ENCODE data around the gene SPATA4.
A peak's percentile ranks its signal among the peaks of the same experiment; 100 is the strongest.

DNA sequence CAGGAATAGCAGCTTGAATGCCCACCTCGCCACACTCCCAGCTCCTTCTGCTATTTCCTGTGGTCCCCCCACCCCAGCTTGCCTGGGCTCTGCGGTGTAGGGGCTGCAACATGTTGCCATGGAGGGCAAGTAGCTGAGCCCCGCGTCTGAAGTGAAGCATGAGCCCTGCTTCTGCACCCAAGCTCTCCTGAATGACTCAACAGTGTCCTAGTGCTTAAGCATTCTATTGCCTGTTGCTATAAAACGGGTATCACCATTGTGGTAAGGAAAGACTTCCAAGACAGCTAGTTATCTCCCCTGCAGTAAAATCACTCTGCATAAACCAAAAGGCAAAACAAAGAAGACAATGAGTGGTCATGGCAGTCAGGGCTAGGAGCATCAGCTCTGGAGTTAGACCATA, 31.4 kb upstream of the SPATA4 start:
- TF ChIP-seq POLR2A (IDR thresholded peaks at IDR 0.05; ENCODE audit: low read depth, low read length), result no peak
- TF ChIP-seq, protein P1, sequence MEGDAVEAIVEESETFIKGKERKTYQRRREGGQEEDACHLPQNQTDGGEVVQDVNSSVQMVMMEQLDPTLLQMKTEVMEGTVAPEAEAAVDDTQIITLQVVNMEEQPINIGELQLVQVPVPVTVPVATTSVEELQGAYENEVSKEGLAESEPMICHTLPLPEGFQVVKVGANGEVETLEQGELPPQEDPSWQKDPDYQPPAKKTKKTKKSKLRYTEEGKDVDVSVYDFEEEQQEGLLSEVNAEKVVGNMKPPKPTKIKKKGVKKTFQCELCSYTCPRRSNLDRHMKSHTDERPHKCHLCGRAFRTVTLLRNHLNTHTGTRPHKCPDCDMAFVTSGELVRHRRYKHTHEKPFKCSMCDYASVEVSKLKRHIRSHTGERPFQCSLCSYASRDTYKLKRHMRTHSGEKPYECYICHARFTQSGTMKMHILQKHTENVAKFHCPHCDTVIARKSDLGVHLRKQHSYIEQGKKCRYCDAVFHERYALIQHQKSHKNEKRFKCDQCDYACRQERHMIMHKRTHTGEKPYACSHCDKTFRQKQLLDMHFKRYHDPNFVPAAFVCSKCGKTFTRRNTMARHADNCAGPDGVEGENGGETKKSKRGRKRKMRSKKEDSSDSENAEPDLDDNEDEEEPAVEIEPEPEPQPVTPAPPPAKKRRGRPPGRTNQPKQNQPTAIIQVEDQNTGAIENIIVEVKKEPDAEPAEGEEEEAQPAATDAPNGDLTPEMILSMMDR (conservative IDR thresholded peaks at IDR 0.05; ENCODE audit: low read depth, low read length), result no peak
- TF ChIP-seq, protein P2, sequence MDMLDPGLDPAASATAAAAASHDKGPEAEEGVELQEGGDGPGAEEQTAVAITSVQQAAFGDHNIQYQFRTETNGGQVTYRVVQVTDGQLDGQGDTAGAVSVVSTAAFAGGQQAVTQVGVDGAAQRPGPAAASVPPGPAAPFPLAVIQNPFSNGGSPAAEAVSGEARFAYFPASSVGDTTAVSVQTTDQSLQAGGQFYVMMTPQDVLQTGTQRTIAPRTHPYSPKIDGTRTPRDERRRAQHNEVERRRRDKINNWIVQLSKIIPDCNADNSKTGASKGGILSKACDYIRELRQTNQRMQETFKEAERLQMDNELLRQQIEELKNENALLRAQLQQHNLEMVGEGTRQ (IDR thresholded peaks at IDR 0.05; ENCODE audit: low read depth, low read length), result no peak
- TF ChIP-seq MXI1 (IDR thresholded peaks at IDR 0.05; ENCODE audit: borderline replicate concordance, low read depth, low read length), result no peak
- no peak for TF ChIP-seq MAFK (IDR thresholded peaks at IDR 0.05; ENCODE audit: low read depth, low read length)
- TF ChIP-seq RAD21 (IDR thresholded peaks at IDR 0.05; ENCODE audit: low read length), result no peak
- TF ChIP-seq RCOR1 (IDR thresholded peaks at IDR 0.05; ENCODE audit: insufficient replicate concordance, low read length), result no peak
- TF ChIP-seq BHLHE40 (IDR thresholded peaks at IDR 0.05; ENCODE audit: low read depth, low read length), result no peak
- TF ChIP-seq FOS (IDR thresholded peaks at IDR 0.05; ENCODE audit: low read depth, low read length), result 0 out of 2 replicates have a peak, but pooled peaks have one; percentile 4
- no peak for TF ChIP-seq MAZ (IDR thresholded peaks at IDR 0.05; ENCODE audit: borderline replicate concordance, low read depth, low read length)
- no peak for TF ChIP-seq CEBPB (IDR thresholded peaks at IDR 0.05; ENCODE audit: low read depth, low read length)
- TF ChIP-seq RFX5 (IDR thresholded peaks at IDR 0.05; ENCODE audit: low read depth, low read length), result no peak
- TF ChIP-seq SMC3 (IDR thresholded peaks at IDR 0.05; ENCODE audit: low read depth, low read length), result no peak
